HEK293 (cell line): Measurements from ENCODE around the gene PHF21A.

Experiments
- GFI1B ChIP-seq: fragments of 450-650 bp; formaldehyde crosslinking; IDR thresholded peaks from 2 replicates; pipeline ENCODE4 v1.5.1; 2016; ENCODE audit warnings: missing biosample characterization, missing genetic modification characterization
- HOXD13 ChIP-seq: sonication (generic); formaldehyde crosslinking; IDR thresholded peaks from 2 replicates; pipeline ENCODE4 v1.8.0; 2022; ENCODE audit warnings: missing genetic modification reagents, borderline replicate concordance
- KLF9 ChIP-seq: fragments of 450-650 bp; formaldehyde crosslinking; IDR thresholded peaks from 2 replicates; pipeline ENCODE4 v1.5.1; 2016; ENCODE audit warnings: missing biosample characterization, missing genetic modification characterization, low read depth
- RBAK ChIP-seq: fragments of 450-650 bp; formaldehyde crosslinking; IDR thresholded peaks from 2 replicates; pipeline ENCODE4 v1.5.1; 2016; ENCODE audit warnings: missing biosample characterization, missing genetic modification characterization
- SCRT1 ChIP-seq: fragments of 450-650 bp; formaldehyde crosslinking; IDR thresholded peaks from 2 replicates; pipeline ENCODE4 v1.5.1; 2016; ENCODE audit warnings: missing biosample characterization, missing genetic modification characterization, borderline replicate concordance
- SETDB1 ChIP-seq: IDR thresholded peaks from one replicate; pipeline ENCODE4 v1.6.1; 2017; ENCODE audit warnings: mild to moderate bottlenecking, low read length, moderate library complexity, mixed read lengths; ENCODE audit not compliant: insufficient read length
- ZFHX2 ChIP-seq: fragments of 450-650 bp; formaldehyde crosslinking; conservative IDR thresholded peaks from 2 replicates; pipeline ENCODE4 v1.5.1; 2016; ENCODE audit warnings: missing biosample characterization, missing genetic modification characterization
- ZIC2 ChIP-seq: fragments of 450-650 bp; formaldehyde crosslinking; IDR thresholded peaks from 2 replicates; pipeline ENCODE4 v1.5.1; 2016; ENCODE audit warnings: missing biosample characterization, missing genetic modification characterization
- ZNF114 ChIP-seq: fragments of 450-650 bp; formaldehyde crosslinking; IDR thresholded peaks from 2 replicates; pipeline ENCODE4 v1.5.0; 2017; ENCODE audit warnings: missing biosample characterization, missing genetic modification characterization
- ZNF157 ChIP-seq: fragments of 450-650 bp; formaldehyde crosslinking; IDR thresholded peaks from 2 replicates; pipeline ENCODE4 v1.5.1; 2016; ENCODE audit warnings: missing biosample characterization, missing genetic modification characterization
- ZNF184 ChIP-seq: fragments of 450-650 bp; IDR thresholded peaks from 2 replicates; pipeline ENCODE4 v1.5.1; 2018; ENCODE audit warnings: missing biosample characterization, mild to moderate bottlenecking, missing genetic modification characterization
- ZNF211 ChIP-seq: fragments of 450-650 bp; formaldehyde crosslinking; IDR thresholded peaks from 2 replicates; pipeline ENCODE4 v1.5.1; 2016; ENCODE audit warnings: low read depth, missing biosample characterization, missing genetic modification characterization
- ZNF23 ChIP-seq: fragments of 450-650 bp; formaldehyde crosslinking; IDR thresholded peaks from 2 replicates; pipeline ENCODE4 v1.5.1; 2016; ENCODE audit warnings: missing biosample characterization, missing genetic modification characterization, borderline replicate concordance
- ZNF335 ChIP-seq: fragments of 450-650 bp; formaldehyde crosslinking; conservative IDR thresholded peaks from 2 replicates; pipeline ENCODE4 v1.5.1; 2016; ENCODE audit warnings: missing biosample characterization, missing genetic modification characterization
- ZNF354C ChIP-seq: fragments of 450-650 bp; formaldehyde crosslinking; IDR thresholded peaks from 2 replicates; pipeline ENCODE4 v1.5.1; 2016; ENCODE audit warnings: missing biosample characterization, missing genetic modification characterization, low read depth, borderline replicate concordance
- ZNF560 ChIP-seq: fragments of 450-650 bp; formaldehyde crosslinking; IDR thresholded peaks from 2 replicates; pipeline ENCODE4 v1.5.1; 2017; ENCODE audit warnings: missing biosample characterization, missing genetic modification characterization, borderline replicate concordance
- ZNF610 ChIP-seq: fragments of 450-650 bp; formaldehyde crosslinking; IDR thresholded peaks from 2 replicates; pipeline ENCODE4 v1.5.1; 2016; ENCODE audit warnings: missing biosample characterization, missing genetic modification characterization, borderline replicate concordance
- ZNF624 ChIP-seq: fragments of 450-650 bp; formaldehyde crosslinking; IDR thresholded peaks from 2 replicates; pipeline ENCODE4 v1.5.1; 2017; ENCODE audit warnings: missing biosample characterization, missing genetic modification characterization
- ZNF792 ChIP-seq: fragments of 450-650 bp; formaldehyde crosslinking; IDR thresholded peaks from 2 replicates; pipeline ENCODE4 v1.5.1; 2016; ENCODE audit warnings: missing biosample characterization, missing genetic modification characterization
- ZSCAN16 ChIP-seq: fragments of 450-650 bp; formaldehyde crosslinking; IDR thresholded peaks from 2 replicates; pipeline ENCODE4 v1.5.1; 2016; ENCODE audit warnings: missing biosample characterization, missing genetic modification characterization
- TF ChIP-seq, protein P1 (sequence below): fragments of 450-650 bp; formaldehyde crosslinking; IDR thresholded peaks from 2 replicates; pipeline ENCODE4 v1.5.1; 2016; ENCODE audit warnings: missing biosample characterization, missing genetic modification characterization
- TF ChIP-seq, protein P2 (sequence below): fragments of 450-650 bp; formaldehyde crosslinking; IDR thresholded peaks from 2 replicates; pipeline ENCODE4 v1.5.1; 2016; ENCODE audit warnings: missing biosample characterization, missing genetic modification characterization, low read depth
- TF ChIP-seq, protein P3 (sequence below): fragments of 450-650 bp; formaldehyde crosslinking; IDR thresholded peaks from 2 replicates; pipeline ENCODE4 v1.5.1; 2016; ENCODE audit warnings: missing biosample characterization, missing genetic modification characterization
- TF ChIP-seq, protein P4 (sequence below): fragments of 450-650 bp; formaldehyde crosslinking; IDR thresholded peaks from 2 replicates; pipeline ENCODE4 v1.5.1; 2017; ENCODE audit warnings: missing biosample characterization, missing genetic modification characterization
- TF ChIP-seq, protein P5 (sequence below): fragments of 450-650 bp; formaldehyde crosslinking; IDR thresholded peaks from 2 replicates; pipeline ENCODE4 v1.5.1; 2016; ENCODE audit warnings: missing biosample characterization, missing genetic modification characterization

The PHF21A gene

DNA sequence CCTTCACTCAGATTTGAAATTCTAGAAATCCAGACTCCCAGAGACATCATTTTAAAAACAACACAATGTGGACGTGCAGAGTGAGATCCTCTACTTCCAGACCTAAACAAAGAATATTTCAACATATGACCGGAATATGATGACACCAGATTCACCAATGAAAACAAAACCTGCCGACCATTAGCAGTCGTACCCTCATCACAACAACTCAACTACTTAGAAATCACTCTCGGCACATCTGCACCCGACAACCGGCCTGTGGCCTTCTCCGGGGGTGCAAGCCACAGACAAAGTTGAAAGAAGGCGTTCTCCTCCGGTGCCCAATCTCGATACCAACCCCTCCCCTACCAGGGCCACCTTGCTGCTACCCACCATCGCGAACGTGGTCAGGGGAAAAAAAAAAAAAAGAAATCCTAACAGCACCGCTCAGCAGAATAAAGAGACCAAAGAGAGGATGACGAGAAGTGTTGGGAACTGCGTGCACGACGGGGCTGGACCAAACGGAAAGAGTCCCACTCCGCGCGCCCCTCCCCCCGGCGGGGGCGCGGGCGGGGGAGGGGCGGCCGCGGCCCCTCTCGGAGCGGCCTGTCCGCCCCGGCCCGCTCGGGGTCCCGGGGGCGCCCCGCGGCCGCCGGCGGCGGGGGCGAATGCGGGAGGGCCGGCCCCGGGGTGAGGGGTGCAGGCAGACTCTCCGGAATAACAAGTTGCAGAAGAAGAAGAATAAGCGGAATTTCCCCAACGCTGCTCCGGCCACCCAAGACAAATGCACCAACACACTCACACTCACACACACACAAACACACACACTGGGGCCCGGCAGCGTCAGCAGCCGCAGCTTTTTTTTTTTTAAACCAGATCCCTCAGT, 1.7 kb downstream of the PHF21A start (continued):
- TF ChIP-seq, protein P1, sequence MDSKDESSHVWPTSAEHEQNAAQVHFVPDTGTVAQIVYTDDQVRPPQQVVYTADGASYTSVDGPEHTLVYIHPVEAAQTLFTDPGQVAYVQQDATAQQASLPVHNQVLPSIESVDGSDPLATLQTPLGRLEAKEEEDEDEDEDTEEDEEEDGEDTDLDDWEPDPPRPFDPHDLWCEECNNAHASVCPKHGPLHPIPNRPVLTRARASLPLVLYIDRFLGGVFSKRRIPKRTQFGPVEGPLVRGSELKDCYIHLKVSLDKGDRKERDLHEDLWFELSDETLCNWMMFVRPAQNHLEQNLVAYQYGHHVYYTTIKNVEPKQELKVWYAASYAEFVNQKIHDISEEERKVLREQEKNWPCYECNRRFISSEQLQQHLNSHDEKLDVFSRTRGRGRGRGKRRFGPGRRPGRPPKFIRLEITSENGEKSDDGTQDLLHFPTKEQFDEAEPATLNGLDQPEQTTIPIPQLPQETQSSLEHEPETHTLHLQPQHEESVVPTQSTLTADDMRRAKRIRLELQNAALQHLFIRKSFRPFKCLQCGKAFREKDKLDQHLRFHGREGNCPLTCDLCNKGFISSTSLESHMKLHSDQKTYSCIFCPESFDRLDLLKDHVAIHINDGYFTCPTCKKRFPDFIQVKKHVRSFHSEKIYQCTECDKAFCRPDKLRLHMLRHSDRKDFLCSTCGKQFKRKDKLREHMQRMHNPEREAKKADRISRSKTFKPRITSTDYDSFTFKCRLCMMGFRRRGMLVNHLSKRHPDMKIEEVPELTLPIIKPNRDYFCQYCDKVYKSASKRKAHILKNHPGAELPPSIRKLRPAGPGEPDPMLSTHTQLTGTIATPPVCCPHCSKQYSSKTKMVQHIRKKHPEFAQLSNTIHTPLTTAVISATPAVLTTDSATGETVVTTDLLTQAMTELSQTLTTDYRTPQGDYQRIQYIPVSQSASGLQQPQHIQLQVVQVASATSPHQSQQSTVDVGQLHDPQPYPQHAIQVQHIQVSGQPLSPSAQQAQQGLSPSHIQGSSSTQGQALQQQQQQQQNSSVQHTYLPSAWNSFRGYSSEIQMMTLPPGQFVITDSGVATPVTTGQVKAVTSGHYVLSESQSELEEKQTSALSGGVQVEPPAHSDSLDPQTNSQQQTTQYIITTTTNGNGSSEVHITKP (tag by site-specific recombination): peak; percentile 64
- TF ChIP-seq RBAK (tag by site-specific recombination): no peak
- TF ChIP-seq ZNF560 (tag by site-specific recombination): no peak
- no peak for TF ChIP-seq HOXD13 (CRISPR knock-in tag)
- TF ChIP-seq GFI1B: no peak
- TF ChIP-seq ZNF354C: no peak
- no peak for TF ChIP-seq ZNF157 (tag by site-specific recombination)
- TF ChIP-seq, protein P2, sequence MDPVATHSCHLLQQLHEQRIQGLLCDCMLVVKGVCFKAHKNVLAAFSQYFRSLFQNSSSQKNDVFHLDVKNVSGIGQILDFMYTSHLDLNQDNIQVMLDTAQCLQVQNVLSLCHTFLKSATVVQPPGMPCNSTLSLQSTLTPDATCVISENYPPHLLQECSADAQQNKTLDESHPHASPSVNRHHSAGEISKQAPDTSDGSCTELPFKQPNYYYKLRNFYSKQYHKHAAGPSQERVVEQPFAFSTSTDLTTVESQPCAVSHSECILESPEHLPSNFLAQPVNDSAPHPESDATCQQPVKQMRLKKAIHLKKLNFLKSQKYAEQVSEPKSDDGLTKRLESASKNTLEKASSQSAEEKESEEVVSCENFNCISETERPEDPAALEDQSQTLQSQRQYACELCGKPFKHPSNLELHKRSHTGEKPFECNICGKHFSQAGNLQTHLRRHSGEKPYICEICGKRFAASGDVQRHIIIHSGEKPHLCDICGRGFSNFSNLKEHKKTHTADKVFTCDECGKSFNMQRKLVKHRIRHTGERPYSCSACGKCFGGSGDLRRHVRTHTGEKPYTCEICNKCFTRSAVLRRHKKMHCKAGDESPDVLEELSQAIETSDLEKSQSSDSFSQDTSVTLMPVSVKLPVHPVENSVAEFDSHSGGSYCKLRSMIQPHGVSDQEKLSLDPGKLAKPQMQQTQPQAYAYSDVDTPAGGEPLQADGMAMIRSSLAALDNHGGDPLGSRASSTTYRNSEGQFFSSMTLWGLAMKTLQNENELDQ: no peak
- TF ChIP-seq ZNF114 (tag by site-specific recombination): no peak
- TF ChIP-seq ZNF792 (tag by site-specific recombination): no peak
- TF ChIP-seq, protein P3, sequence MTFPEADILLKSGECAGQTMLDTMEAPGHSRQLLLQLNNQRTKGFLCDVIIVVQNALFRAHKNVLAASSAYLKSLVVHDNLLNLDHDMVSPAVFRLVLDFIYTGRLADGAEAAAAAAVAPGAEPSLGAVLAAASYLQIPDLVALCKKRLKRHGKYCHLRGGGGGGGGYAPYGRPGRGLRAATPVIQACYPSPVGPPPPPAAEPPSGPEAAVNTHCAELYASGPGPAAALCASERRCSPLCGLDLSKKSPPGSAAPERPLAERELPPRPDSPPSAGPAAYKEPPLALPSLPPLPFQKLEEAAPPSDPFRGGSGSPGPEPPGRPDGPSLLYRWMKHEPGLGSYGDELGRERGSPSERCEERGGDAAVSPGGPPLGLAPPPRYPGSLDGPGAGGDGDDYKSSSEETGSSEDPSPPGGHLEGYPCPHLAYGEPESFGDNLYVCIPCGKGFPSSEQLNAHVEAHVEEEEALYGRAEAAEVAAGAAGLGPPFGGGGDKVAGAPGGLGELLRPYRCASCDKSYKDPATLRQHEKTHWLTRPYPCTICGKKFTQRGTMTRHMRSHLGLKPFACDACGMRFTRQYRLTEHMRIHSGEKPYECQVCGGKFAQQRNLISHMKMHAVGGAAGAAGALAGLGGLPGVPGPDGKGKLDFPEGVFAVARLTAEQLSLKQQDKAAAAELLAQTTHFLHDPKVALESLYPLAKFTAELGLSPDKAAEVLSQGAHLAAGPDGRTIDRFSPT: peak; percentile 47; the same call in 1 of the 2 replicates
- TF ChIP-seq, protein P4, sequence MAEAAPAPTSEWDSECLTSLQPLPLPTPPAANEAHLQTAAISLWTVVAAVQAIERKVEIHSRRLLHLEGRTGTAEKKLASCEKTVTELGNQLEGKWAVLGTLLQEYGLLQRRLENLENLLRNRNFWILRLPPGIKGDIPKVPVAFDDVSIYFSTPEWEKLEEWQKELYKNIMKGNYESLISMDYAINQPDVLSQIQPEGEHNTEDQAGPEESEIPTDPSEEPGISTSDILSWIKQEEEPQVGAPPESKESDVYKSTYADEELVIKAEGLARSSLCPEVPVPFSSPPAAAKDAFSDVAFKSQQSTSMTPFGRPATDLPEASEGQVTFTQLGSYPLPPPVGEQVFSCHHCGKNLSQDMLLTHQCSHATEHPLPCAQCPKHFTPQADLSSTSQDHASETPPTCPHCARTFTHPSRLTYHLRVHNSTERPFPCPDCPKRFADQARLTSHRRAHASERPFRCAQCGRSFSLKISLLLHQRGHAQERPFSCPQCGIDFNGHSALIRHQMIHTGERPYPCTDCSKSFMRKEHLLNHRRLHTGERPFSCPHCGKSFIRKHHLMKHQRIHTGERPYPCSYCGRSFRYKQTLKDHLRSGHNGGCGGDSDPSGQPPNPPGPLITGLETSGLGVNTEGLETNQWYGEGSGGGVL (tag by site-specific recombination): no peak
- TF ChIP-seq ZNF624 (tag by site-specific recombination): no peak
- TF ChIP-seq ZNF184: no peak
- peak; percentile 49 for TF ChIP-seq ZFHX2
- TF ChIP-seq ZSCAN16 (tag by site-specific recombination): 0 out of 2 replicates have a peak, but pooled peaks have one; percentile 13
- no peak for TF ChIP-seq SCRT1 (tag by site-specific recombination)
- TF ChIP-seq, protein P5, sequence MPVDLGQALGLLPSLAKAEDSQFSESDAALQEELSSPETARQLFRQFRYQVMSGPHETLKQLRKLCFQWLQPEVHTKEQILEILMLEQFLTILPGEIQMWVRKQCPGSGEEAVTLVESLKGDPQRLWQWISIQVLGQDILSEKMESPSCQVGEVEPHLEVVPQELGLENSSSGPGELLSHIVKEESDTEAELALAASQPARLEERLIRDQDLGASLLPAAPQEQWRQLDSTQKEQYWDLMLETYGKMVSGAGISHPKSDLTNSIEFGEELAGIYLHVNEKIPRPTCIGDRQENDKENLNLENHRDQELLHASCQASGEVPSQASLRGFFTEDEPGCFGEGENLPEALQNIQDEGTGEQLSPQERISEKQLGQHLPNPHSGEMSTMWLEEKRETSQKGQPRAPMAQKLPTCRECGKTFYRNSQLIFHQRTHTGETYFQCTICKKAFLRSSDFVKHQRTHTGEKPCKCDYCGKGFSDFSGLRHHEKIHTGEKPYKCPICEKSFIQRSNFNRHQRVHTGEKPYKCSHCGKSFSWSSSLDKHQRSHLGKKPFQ: no peak
- TF ChIP-seq ZNF211: no peak
- TF ChIP-seq SETDB1: no peak
- TF ChIP-seq ZNF23 (tag by site-specific recombination): no peak
- TF ChIP-seq ZNF335 (tag by site-specific recombination): peak; percentile 92
- 0 out of 2 replicates have a peak, but pooled peaks have one; percentile 12 for TF ChIP-seq ZIC2 (tag by site-specific recombination)
- peak; percentile 38; the same call in 1 of the 2 replicates for TF ChIP-seq KLF9
- no peak for TF ChIP-seq ZNF610 (tag by site-specific recombination)
